ENCODE measurements around the gene SPATA13. TPM values are rescaled to one million over a fixed set of nuclear protein-coding genes. Genes with fewer than 3 reads are reported as not detected.

SPATA13 gene
- total and polyA plus RNA-seq, 4 donors: 10.5 to 36.7 (median 20.1) TPM

GRCh38 chr13:24161980-24162525, 1.5 kb downstream of the SPATA13 start:
- peak overlapping the region; percentile 75 for H3K4me3 ChIP-seq
- ATAC-seq (ENCODE audit: insufficient read depth, low FRiP score) (no peak), DNase-seq (no peak)
- H3K27ac ChIP-seq (ENCODE audit: low read depth in 1 of 2, low read length in 1 of 2): no peak overlapping the region
- no peaks in the 10 kb centered on the region for H3K9me3 ChIP-seq (ENCODE audit: control insufficient read depth in 4 of 4, insufficient read depth in 3 of 4, low read length in 3 of 4)
- H3K27me3 ChIP-seq (ENCODE audit: control insufficient read depth in 3 of 3, insufficient read depth in 3 of 3, low read length in 2 of 3): peaks cover 0 to 5% (median 4%) of the 10 kb centered on the region in 3 donors
- 58 to 64% methylated on average over 12 of the region's 12 CpGs for WGBS, 2 donors
- no peak for TF ChIP-seq CTCF (IDR thresholded peaks at IDR 0.05; ENCODE audit: control extremely low read depth, extremely low read depth)
- no peak overlapping the region for H3K9ac ChIP-seq (ENCODE audit: insufficient read depth in 1 of 2, low read length in 2 of 2)
- peaks cover 2 to 15% (median 6%) of the 10 kb centered on the region in 5 donors for H3K4me1 ChIP-seq (ENCODE audit: control insufficient read depth in 5 of 5, insufficient read depth in 5 of 5, low read length in 5 of 5)
- H3K36me3 ChIP-seq (ENCODE audit: control insufficient read depth in 4 of 4, insufficient read depth in 4 of 4, low read length in 4 of 4): peaks cover 0 to 3% (median 0%) of the 10 kb centered on the region in 4 donors

GRCh38 chr13:24162604-24163003, 2.1 kb downstream of the SPATA13 start:
- TF ChIP-seq CTCF (IDR thresholded peaks at IDR 0.05; ENCODE audit: control extremely low read depth, extremely low read depth): no peak
- Histone ChIP-seq H3K4me1 (ENCODE audit: control insufficient read depth in 5 of 5, insufficient read depth in 5 of 5, low read length in 5 of 5) (peaks cover 2 to 15% (median 6%) of the 10 kb centered on the region in 5 donors), H3K9me3 (ENCODE audit: control insufficient read depth in 4 of 4, insufficient read depth in 3 of 4, low read length in 3 of 4) (no peaks in the 10 kb centered on the region), H3K27me3 (ENCODE audit: control insufficient read depth in 3 of 3, insufficient read depth in 3 of 3, low read length in 2 of 3) (peaks cover 0 to 5% (median 4%) of the 10 kb centered on the region in 3 donors), H3K27ac (ENCODE audit: low read depth in 1 of 2, low read length in 1 of 2) (peak overlapping the region in 1 of 2 donors; percentile 26), H3K36me3 (ENCODE audit: control insufficient read depth in 4 of 4, insufficient read depth in 4 of 4, low read length in 4 of 4) (peaks cover 0 to 5% (median 0%) of the 10 kb centered on the region in 4 donors), H3K4me3 (no peak overlapping the region), H3K9ac (ENCODE audit: insufficient read depth in 1 of 2, low read length in 2 of 2) (no peak overlapping the region)
- 75 to 81% methylated on average over 3 of the region's 3 CpGs for WGBS, 2 donors
- DNase-seq (no peak), ATAC-seq (ENCODE audit: insufficient read depth, low FRiP score) (no peak)

- no peak for TF ChIP-seq CTCF (IDR thresholded peaks at IDR 0.05; ENCODE audit: control extremely low read depth, extremely low read depth)
- H3K9me3 ChIP-seq (ENCODE audit: control insufficient read depth in 4 of 4, insufficient read depth in 3 of 4, low read length in 3 of 4): no peaks in the 10 kb centered on the region
- WGBS, 2 donors: 74 to 78% methylated on average over 4 of the region's 4 CpGs
Observed at GRCh38 chr13:24165746-24166145, 5.2 kb downstream of the SPATA13 start.

More at GRCh38 chr13:24165746-24166145, 5.2 kb downstream of the SPATA13 start:
- no peak overlapping the region for H3K9ac ChIP-seq (ENCODE audit: insufficient read depth in 1 of 2, low read length in 2 of 2)
- no peak for ATAC-seq (ENCODE audit: insufficient read depth, low FRiP score)
- H3K27me3 ChIP-seq (ENCODE audit: control insufficient read depth in 3 of 3, insufficient read depth in 3 of 3, low read length in 2 of 3): peaks cover 0 to 5% (median 4%) of the 10 kb centered on the region in 3 donors
- H3K36me3 ChIP-seq (ENCODE audit: control insufficient read depth in 4 of 4, insufficient read depth in 4 of 4, low read length in 4 of 4): peaks cover 0 to 5% (median 0%) of the 10 kb centered on the region in 4 donors
- H3K27ac ChIP-seq (ENCODE audit: low read depth in 1 of 2, low read length in 1 of 2): no peak overlapping the region
- H3K4me1 ChIP-seq (ENCODE audit: control insufficient read depth in 5 of 5, insufficient read depth in 5 of 5, low read length in 5 of 5): peaks cover 0 to 11% (median 6%) of the 10 kb centered on the region in 5 donors
- H3K4me3 ChIP-seq: no peak overlapping the region
- DNase-seq: no peak
